HCT116 (cell line): ENCODE measurements around the gene CPTP. TPM values are rescaled to one million over a fixed set of nuclear protein-coding genes. Genes with fewer than 3 reads are reported as not detected.

Source experiments
- ATAC-seq: fragments of 200-7000 bp; cut with Tn5 transposase; 2 replicates; pipeline ENCODE4 v1.9.1; 2020; ENCODE audit warnings: mild to moderate bottlenecking, moderate library complexity
- BruUV-seq: library from RNA; stranded (reverse); fragments of 400-500 nt; replicated peaks from 2 replicates; lab custom pipeline; 2021; lab: Mats Ljungman, UMichigan
- CTCF ChIA-PET: fragments of 300-600 bp; sonication (Branson Sonifier 250); formaldehyde crosslinking; loops from one replicate; lab custom pipeline; 2021; ENCODE audit warnings: antibody characterized with exemption; lab: Charles Lee
- POLR2A ChIA-PET: fragments of 300-600, 350-600 bp; sonication (Branson Sonifier 250); formaldehyde crosslinking; loops from one replicate; lab custom pipeline; 2021; ENCODE audit warnings: antibody characterized with exemption; lab: Charles Lee
- RAD21 ChIA-PET, 2 experiments: fragments of 300-600 bp; sonication (Branson Sonifier 250); formaldehyde crosslinking; loops; one replicate each; lab custom pipeline; 2023; ENCODE audit warnings: low total read pairs in 2 of 2; ENCODE audit not compliant: uncharacterized antibody in 2 of 2, unreplicated experiment in 2 of 2, low non-redundant PET in 1 of 2; lab: Charles Lee
- DNase-seq: peaks from one replicate; pipeline ENCODE4 v3.0.0-alpha.2; 2010; ENCODE audit warnings: low read depth, low spot score
- H2AFZ ChIP-seq: fragments of 200-600 bp; shearing (Covaris generic), sonication (generic); 2 replicates; pipeline ENCODE4 v1.6.1; 2017; ENCODE audit warnings: low read depth, mixed run types, mixed read lengths, antibody characterized with exemption, low read length; ENCODE audit not compliant: poor library complexity, severe bottlenecking
- H3K27ac ChIP-seq: 2 replicates; pipeline ENCODE4 v1.5.1; 2012; ENCODE audit warnings: low read depth, low read length
- H3K27me3 ChIP-seq: fragments of 200-600 bp; sonication (generic); 2 replicates; pipeline ENCODE4 v1.6.1; 2016; ENCODE audit warnings: mixed run types, low read length, mixed read lengths; ENCODE audit not compliant: insufficient read depth
- H3K36me3 ChIP-seq, 2 experiments: fragments of 200-500 bp in 1 of 2; fragments of 200-600 bp in 1 of 2; sonication (Bioruptor generic) in 1 of 2; sonication (generic) in 1 of 2; 2 replicates each; pipeline versions ENCODE4 v1.5.1 to v1.6.1; 2014 to 2016; ENCODE audit warnings: low read length in 2 of 2, inconsistent platforms in 1 of 2, mixed read lengths in 1 of 2, mixed run types in 1 of 2; ENCODE audit not compliant: insufficient read depth in 2 of 2, control insufficient read depth in 1 of 2
- H3K4me1 ChIP-seq, 2 experiments: fragments of 200-600 bp in 1 of 2; sonication (generic) in 1 of 2; 2 replicates each; pipeline versions ENCODE4 v1.5.1 to v1.6.1; 2012 to 2017; ENCODE audit warnings: low read length in 2 of 2, inconsistent platforms in 1 of 2, mild to moderate bottlenecking in 1 of 2, mixed read lengths in 1 of 2, mixed run types in 1 of 2, moderate library complexity in 1 of 2; ENCODE audit not compliant: insufficient read depth in 2 of 2, control insufficient read depth in 1 of 2
- H3K4me2 ChIP-seq: fragments of 200-600 bp; sonication (generic); 2 replicates; pipeline ENCODE4 v1.6.1; 2017; ENCODE audit warnings: mixed run types, low read length, mixed read lengths
- H3K4me3 ChIP-seq, 2 experiments: fragments of 200-600 bp in 1 of 2; sonication (generic) in 1 of 2; replicated peaks in 1 of 2; 2 replicates each; pipeline ENCODE4 v1.5.1; 2011 to 2016; ENCODE audit warnings: low read length in 2 of 2, control low read depth in 1 of 2, low read depth in 1 of 2, mild to moderate bottlenecking in 1 of 2, mixed read lengths in 1 of 2, mixed run types in 1 of 2
- H3K79me2 ChIP-seq: fragments of 200-600 bp; sonication (generic); 2 replicates; pipeline ENCODE4 v1.6.1; 2017; ENCODE audit warnings: mild to moderate bottlenecking, mixed run types, low read length, moderate library complexity, mixed read lengths; ENCODE audit not compliant: insufficient read depth
- H3K9ac ChIP-seq: fragments of 200-600 bp; sonication (generic); 2 replicates; pipeline ENCODE4 v1.6.1; 2016; ENCODE audit warnings: low read length, mixed read lengths
- H3K9me2 ChIP-seq: fragments of 200-600 bp; sonication (generic), shearing (Covaris generic); 2 replicates; pipeline ENCODE4 v1.6.1; 2017; ENCODE audit warnings: mixed run types, mild to moderate bottlenecking, moderate library complexity; ENCODE audit not compliant: insufficient read depth
- H3K9me3 ChIP-seq, 2 experiments: fragments of 200-500 bp in 1 of 2; fragments of 200-600 bp in 1 of 2; sonication (Bioruptor generic) in 1 of 2; sonication (generic) in 1 of 2; 2 replicates each; pipeline ENCODE4 v1.6.1; 2014 to 2017; ENCODE audit warnings: low read length in 2 of 2, mixed read lengths in 2 of 2, inconsistent platforms in 1 of 2, low read depth in 1 of 2, mild to moderate bottlenecking in 1 of 2, mixed run types in 1 of 2, moderate library complexity in 1 of 2; ENCODE audit not compliant: control insufficient read depth in 1 of 2, insufficient read depth in 1 of 2
- H4K20me1 ChIP-seq: fragments of 200-600 bp; sonication (generic), shearing (Covaris generic); 2 replicates; pipeline ENCODE4 v1.6.1; 2017; ENCODE audit warnings: mixed run types, mild to moderate bottlenecking, moderate library complexity; ENCODE audit not compliant: insufficient read depth
- CBX3 ChIP-seq: IDR thresholded peaks from 2 replicates; pipeline ENCODE4 v1.6.1; 2012; ENCODE audit warnings: low read depth
- CEBPB ChIP-seq: IDR thresholded peaks from 2 replicates; pipeline ENCODE4 v1.6.1; 2012; ENCODE audit warnings: low read depth
- CTCF ChIP-seq, 3 experiments: fragments of 200-600 bp in 1 of 3; sonication (generic) in 1 of 3; IDR thresholded peaks in 2 of 3; conservative IDR thresholded peaks in 1 of 3; 2 replicates each; pipeline ENCODE4 v1.5.1; 2012 to 2017; ENCODE audit warnings: low read depth in 2 of 3, low read length in 2 of 3, antibody characterized with exemption in 1 of 3, borderline replicate concordance in 1 of 3, control low read depth in 1 of 3, mild to moderate bottlenecking in 1 of 3, mixed read lengths in 1 of 3, mixed run types in 1 of 3, moderate library complexity in 1 of 3; ENCODE audit not compliant: insufficient read depth in 1 of 3
- EGR1 ChIP-seq: IDR thresholded peaks from 2 replicates; pipeline ENCODE4 v1.6.1; 2012; ENCODE audit warnings: low read depth
- ELF1 ChIP-seq: IDR thresholded peaks from 2 replicates; pipeline ENCODE4 v1.6.1; 2012; ENCODE audit warnings: low read depth, borderline replicate concordance
- EZH2 ChIP-seq: fragments of 200-600 bp; sonication (generic); IDR thresholded peaks from 2 replicates; pipeline ENCODE4 v1.6.1; 2017; ENCODE audit warnings: antibody characterized with exemption, mixed run types
- FOSL1 ChIP-seq: IDR thresholded peaks from 2 replicates; pipeline ENCODE4 v1.6.1; 2012; ENCODE audit warnings: low read depth
- JUND ChIP-seq: IDR thresholded peaks from 2 replicates; pipeline ENCODE4 v1.6.1; 2012
- MAX ChIP-seq: IDR thresholded peaks from 2 replicates; pipeline ENCODE4 v1.6.1; 2012
- POLR2AphosphoS5 ChIP-seq: IDR thresholded peaks from 2 replicates; pipeline ENCODE4 v1.6.1; 2011; ENCODE audit warnings: mild to moderate bottlenecking, low read depth, low read length, moderate library complexity
- SP1 ChIP-seq: IDR thresholded peaks from 2 replicates; pipeline ENCODE4 v1.6.1; 2012; ENCODE audit warnings: low read depth
- SRF ChIP-seq: IDR thresholded peaks from 2 replicates; pipeline ENCODE4 v1.6.1; 2012; ENCODE audit warnings: low read depth
- TCF7L2 ChIP-seq: IDR thresholded peaks from 2 replicates; pipeline ENCODE4 v1.7.0; 2011; ENCODE audit warnings: borderline replicate concordance, inconsistent platforms; ENCODE audit not compliant: insufficient read depth, insufficient read length; ENCODE audit errors: extremely low read depth
- YY1 ChIP-seq: IDR thresholded peaks from 2 replicates; pipeline ENCODE4 v1.6.1; 2011; ENCODE audit warnings: low read length, low read depth, moderate library complexity, mild to moderate bottlenecking; ENCODE audit not compliant: insufficient replicate concordance; ENCODE audit errors: extremely low read depth
- ZFX ChIP-seq: fragments of 450-650 bp; IDR thresholded peaks from 2 replicates; pipeline ENCODE4 v1.6.1; 2017
- intact Hi-C: fragments of 100-400 bp; cut with micrococcal nuclease; formaldehyde crosslinking; loops from 2 replicates; pipeline ENCODE4 v1.10.0; 2022
- total RNA-seq: library from RNA; stranded (reverse); gene quantifications from one replicate; pipeline ENCODE4 v1.2.1, GENCODE V29; 2021; ENCODE audit not compliant: unreplicated experiment
- TF ChIP-seq, protein P1 (sequence below): IDR thresholded peaks from 2 replicates; pipeline ENCODE4 v1.6.1; 2012; ENCODE audit warnings: low read depth
- TF ChIP-seq, protein P2 (sequence below): IDR thresholded peaks from 2 replicates; pipeline ENCODE4 v1.6.1; 2011; ENCODE audit warnings: mild to moderate bottlenecking, low read length, moderate library complexity; ENCODE audit not compliant: insufficient replicate concordance; ENCODE audit errors: extremely low read depth

Gene CPTP
- total RNA-seq, 1 experiment from 2014 or later = 16.3 TPM

DNA sequence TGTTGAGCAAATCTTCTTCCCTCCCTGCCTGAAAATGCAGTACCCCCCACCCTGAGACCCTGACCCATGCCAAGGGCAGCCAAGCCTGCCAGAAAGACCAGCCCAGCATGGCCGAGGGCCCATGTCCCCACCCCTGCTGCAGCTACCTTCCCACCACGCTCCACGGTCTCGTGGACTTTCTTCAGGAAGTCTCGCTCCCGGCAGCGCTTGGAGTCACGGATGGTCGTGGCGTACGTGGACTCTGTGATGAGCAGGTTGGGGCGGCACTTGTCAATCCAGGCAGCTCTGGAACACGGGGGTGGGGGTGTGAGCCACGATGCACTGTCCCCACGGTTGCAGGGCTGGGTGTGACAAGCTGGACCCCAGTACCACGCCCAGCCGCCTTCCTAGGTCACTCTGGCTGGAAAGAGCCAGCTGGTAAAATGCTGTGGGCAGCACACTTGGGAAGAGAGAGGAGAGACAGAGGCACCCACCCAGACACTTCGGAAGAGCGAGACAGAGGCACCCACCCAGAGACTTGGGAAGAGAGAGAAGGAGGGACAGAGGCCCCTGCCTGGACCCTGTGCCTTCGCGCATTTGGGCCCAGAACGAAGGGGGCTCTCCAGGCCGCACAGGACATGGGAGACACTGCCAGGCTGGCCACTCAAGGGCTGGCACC, 9.8 kb upstream of the CPTP start:
- DNase-seq = no peak
- POLR2A ChIA-PET = no interaction called here
- H3K4me1 ChIP-seq = peaks cover 23 to 48% of the 10 kb centered on the region in 2 experiments
- TF ChIP-seq, protein P1, sequence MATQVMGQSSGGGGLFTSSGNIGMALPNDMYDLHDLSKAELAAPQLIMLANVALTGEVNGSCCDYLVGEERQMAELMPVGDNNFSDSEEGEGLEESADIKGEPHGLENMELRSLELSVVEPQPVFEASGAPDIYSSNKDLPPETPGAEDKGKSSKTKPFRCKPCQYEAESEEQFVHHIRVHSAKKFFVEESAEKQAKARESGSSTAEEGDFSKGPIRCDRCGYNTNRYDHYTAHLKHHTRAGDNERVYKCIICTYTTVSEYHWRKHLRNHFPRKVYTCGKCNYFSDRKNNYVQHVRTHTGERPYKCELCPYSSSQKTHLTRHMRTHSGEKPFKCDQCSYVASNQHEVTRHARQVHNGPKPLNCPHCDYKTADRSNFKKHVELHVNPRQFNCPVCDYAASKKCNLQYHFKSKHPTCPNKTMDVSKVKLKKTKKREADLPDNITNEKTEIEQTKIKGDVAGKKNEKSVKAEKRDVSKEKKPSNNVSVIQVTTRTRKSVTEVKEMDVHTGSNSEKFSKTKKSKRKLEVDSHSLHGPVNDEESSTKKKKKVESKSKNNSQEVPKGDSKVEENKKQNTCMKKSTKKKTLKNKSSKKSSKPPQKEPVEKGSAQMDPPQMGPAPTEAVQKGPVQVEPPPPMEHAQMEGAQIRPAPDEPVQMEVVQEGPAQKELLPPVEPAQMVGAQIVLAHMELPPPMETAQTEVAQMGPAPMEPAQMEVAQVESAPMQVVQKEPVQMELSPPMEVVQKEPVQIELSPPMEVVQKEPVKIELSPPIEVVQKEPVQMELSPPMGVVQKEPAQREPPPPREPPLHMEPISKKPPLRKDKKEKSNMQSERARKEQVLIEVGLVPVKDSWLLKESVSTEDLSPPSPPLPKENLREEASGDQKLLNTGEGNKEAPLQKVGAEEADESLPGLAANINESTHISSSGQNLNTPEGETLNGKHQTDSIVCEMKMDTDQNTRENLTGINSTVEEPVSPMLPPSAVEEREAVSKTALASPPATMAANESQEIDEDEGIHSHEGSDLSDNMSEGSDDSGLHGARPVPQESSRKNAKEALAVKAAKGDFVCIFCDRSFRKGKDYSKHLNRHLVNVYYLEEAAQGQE = no peak
- no peak for TF ChIP-seq ELF1
- no peak for TF ChIP-seq SP1
- no peak for TF ChIP-seq FOSL1
- no peak for TF ChIP-seq ZFX
- TF ChIP-seq CTCF (IDR thresholded peaks at IDR 0.05 in 2 of 3, conservative IDR thresholded peaks at IDR 0.05 in 1 of 3; ENCODE audit: borderline replicate concordance in 1 of 3, insufficient read depth in 1 of 3, low read depth in 2 of 3, low read length in 2 of 3) = no peak
- TF ChIP-seq CEBPB = no peak
- no peak for TF ChIP-seq YY1
- TF ChIP-seq EGR1 = no peak
- TF ChIP-seq, protein P2, sequence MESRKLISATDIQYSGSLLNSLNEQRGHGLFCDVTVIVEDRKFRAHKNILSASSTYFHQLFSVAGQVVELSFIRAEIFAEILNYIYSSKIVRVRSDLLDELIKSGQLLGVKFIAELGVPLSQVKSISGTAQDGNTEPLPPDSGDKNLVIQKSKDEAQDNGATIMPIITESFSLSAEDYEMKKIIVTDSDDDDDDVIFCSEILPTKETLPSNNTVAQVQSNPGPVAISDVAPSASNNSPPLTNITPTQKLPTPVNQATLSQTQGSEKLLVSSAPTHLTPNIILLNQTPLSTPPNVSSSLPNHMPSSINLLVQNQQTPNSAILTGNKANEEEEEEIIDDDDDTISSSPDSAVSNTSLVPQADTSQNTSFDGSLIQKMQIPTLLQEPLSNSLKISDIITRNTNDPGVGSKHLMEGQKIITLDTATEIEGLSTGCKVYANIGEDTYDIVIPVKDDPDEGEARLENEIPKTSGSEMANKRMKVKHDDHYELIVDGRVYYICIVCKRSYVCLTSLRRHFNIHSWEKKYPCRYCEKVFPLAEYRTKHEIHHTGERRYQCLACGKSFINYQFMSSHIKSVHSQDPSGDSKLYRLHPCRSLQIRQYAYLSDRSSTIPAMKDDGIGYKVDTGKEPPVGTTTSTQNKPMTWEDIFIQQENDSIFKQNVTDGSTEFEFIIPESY = no peak
- TF ChIP-seq CBX3 = no peak
- no peak for TF ChIP-seq MAX
- no peak for TF ChIP-seq EZH2
- no peak for TF ChIP-seq SRF
- no peak for TF ChIP-seq TCF7L2
- no peak for TF ChIP-seq POLR2AphosphoS5
- no peak for TF ChIP-seq JUND
- CTCF ChIA-PET = no interaction called here
- intact Hi-C loops = no loop called here
- peak overlapping the region; percentile 26; the same call in 1 of the 2 replicates for H3K27ac ChIP-seq
- ATAC-seq = no peak
- H3K9ac ChIP-seq = no peak overlapping the region
- no peaks in the 10 kb centered on the region for H3K27me3 ChIP-seq
- H3K4me2 ChIP-seq = no peak overlapping the region
- H4K20me1 ChIP-seq = peaks cover 9% of the 10 kb centered on the region; the same call in 1 of the 2 replicates
- BruUV-seq = no TSS peak
- no peaks in the 10 kb centered on the region for H3K9me2 ChIP-seq
- peaks cover 19 to 48% of the 10 kb centered on the region in 2 experiments for H3K36me3 ChIP-seq
- H3K79me2 ChIP-seq = peaks cover 90% of the 10 kb centered on the region
- H2AFZ ChIP-seq = no peak overlapping the region
- no peaks in the 10 kb centered on the region for H3K9me3 ChIP-seq
- RAD21 ChIA-PET = no interaction called here
- H3K4me3 ChIP-seq = no peak overlapping the region
